ENCODE measurements around the gene HSPA12B.

Gene HSPA12B, protein sequence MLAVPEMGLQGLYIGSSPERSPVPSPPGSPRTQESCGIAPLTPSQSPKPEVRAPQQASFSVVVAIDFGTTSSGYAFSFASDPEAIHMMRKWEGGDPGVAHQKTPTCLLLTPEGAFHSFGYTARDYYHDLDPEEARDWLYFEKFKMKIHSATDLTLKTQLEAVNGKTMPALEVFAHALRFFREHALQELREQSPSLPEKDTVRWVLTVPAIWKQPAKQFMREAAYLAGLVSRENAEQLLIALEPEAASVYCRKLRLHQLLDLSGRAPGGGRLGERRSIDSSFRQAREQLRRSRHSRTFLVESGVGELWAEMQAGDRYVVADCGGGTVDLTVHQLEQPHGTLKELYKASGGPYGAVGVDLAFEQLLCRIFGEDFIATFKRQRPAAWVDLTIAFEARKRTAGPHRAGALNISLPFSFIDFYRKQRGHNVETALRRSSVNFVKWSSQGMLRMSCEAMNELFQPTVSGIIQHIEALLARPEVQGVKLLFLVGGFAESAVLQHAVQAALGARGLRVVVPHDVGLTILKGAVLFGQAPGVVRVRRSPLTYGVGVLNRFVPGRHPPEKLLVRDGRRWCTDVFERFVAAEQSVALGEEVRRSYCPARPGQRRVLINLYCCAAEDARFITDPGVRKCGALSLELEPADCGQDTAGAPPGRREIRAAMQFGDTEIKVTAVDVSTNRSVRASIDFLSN

DNA sequence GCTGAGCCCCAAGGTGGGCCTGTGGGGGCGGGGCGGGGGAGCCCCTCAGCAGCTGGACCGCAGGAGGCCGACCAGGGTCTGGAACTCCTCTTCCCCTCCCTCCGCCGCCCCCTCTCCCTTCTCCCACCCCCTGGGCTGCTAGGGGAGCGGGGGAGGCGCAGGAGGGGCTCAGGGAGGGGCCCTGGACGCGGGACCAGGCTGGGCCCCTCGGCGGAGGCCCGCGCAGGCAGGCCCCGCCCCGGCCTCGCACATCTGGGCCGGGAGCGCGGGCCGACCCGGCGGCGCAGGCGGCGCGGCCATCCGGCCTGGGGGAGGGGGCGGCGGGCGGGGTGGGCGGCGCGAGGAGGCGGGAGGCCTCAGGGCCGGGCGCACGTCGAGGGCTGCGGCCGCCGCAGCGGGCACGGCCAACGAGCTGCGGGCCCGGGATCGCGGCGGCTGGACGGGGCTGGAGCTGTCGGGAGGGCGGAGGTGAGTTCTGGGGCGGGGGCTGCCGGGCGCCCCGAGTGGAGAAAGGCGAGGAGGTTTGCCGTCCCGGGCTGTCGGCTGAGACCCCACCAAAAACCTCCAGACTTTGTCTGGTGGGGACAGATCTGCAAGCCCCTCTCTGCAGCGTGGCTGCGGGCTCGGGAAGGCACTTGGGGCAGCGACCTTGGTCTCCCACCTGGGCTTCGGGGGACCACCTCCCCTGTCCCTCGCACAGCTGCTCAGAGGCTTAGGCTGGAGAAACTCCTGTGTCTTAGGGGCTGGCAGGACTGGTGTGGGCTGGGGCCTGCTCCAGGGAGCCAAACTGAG is at the start of gene HSPA12B:
Gene HSPA12B (plus strand): TSS at position 359 of the 792 bp plus-strand sequence. CDS start 5,990 bp downstream, outside the sequence.
- no peak for DNase-seq (ENCODE audit: low spot score)

DNA sequence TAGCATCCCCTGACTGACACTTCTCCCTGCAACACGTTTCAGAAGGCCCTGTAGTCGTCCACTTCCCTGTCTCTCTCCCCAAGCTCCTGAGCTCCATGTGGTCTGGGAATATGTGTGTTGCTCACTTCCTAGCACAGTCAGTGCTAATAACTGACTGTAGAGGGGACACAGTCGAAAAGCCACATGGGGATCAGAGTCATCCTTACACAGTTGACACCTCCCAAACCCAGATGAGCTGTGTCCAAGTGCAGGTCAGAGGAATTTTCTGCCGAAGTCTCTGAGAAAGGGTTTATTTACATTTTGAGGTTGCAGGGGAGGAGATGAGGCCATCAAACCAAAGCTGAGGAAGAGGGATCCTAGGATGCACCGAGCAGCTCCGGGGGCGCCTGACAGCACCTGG is 47.1 kb upstream of the HSPA12B start:
- DNase-seq (ENCODE audit: low spot score) = no peak

DNA sequence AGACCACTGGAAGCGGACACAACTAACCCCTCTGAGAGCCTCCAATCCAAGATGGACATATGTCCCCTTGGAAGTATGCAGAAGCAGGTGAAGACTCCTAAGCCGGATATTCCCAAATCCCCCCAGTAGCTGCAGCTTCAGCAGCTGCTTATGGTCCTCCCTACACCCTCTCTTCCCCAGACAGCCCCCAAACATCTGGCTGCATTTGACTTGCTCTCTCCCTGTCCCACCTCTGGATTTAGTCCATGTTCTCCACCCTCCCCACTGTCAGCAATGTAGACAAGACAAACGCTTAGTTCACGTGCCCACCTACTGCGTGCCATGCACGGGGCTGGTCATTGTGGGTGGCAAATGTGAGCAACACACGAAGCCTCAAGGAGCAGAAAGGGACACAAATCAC is 46.1 kb upstream of the HSPA12B start:
- DNase-seq (ENCODE audit: low spot score) = no peak

DNA sequence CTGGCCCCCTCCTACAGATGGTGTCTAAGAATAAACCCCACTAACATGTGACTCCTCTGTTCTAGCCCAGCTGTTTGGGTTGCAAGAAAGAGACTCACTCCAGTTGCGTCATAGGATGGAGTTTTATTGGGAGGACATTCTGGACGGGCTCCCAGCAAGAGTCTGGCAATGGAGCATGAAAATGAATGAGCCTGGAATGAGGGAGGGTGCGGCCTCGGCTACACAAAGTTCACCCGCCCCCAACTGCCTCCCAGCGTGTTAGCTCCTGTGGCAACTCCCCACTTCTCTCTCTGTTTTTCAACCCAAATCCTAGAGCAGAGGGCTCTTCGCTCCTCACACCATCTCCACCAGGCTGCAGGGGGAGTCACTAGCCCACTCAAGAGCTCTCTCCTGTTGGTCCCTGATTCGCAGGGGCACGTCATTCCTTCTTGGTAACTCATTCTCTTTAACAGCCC is 45.6 kb upstream of the HSPA12B start:
- no peak for DNase-seq (ENCODE audit: low spot score)

DNA sequence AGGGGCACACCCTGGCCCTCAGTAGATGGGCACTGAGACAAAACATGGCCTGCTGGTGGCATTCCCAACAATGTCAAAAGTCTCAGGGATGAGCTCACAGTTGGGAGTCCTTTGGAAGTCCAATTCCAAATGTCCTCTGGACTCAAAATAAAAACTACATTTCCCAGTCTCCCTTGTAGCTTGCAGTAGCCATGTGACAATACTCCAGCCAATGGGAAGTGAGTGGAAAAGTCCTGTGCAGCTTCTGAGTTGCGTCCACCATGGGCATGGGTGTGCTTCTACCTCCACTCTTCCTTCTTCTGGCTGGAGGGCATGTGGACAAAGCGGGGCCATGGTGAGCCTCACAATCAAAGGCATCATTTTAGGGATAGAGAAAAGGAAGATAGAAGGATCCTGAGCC is 44.8 kb upstream of the HSPA12B start:
- DNase-seq (ENCODE audit: low spot score) = no peak

DNA sequence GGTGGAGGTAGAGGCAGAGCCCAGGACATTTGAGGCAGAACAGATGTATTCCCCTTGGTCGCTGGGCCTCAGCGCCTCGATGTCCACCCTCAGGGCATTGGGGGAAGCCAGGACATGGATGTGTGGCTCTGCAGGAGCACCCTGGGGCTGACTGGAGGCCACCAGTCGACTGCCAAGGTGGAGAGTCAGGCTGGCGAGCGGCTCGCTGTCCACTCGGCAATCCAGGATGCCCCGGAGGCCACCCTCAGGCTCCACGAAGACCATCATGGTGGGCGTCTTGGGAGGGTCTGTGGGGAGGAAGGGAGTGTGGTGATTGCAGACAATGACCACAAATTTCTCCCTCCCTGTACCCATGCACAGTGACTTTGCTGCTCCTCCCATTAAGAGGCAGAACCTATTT is 42.5 kb upstream of the HSPA12B start:
- no peak for DNase-seq (ENCODE audit: low spot score)

DNA sequence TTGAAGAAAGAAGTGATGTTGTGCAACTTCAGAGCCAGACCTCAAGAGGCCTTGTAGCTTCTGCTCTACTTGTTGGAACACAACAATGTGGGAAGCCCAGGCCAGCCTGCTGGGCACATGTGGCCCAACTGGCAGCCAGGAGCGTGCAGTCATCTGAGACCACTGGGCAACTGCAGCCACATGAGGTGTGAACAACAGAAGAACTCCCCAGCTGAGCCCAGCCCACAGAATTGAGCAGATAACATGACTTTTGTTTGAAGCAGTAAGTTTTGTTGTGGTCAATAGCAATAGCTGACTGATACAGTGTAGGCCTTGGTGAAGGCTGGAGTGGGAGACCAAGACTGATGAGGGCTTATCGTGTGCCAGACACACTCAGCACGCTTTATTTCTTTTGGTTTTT is 42.1 kb upstream of the HSPA12B start:
- DNase-seq (ENCODE audit: low spot score) = no peak

DNA sequence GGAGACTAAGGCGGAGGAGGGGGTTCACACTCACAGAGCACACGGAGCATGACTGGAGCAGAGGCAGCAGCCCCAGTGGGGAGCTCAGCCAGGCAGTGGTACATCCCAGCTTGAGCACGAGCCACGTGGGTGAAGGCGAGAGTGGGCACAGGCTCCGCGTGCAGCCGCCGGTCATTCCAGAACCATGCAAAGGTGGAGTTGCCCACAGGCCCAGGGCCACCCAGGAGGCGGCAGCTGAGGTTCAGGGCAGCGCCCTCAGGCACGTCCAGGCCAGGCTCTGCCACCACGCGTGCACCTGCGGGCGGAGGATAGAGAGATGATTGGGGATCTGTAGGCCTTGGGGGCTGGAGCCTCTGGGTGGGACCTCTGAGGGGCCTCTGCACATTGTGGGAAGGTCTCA is 41.2 kb upstream of the HSPA12B start:
- no peak for DNase-seq (ENCODE audit: low spot score)

DNA sequence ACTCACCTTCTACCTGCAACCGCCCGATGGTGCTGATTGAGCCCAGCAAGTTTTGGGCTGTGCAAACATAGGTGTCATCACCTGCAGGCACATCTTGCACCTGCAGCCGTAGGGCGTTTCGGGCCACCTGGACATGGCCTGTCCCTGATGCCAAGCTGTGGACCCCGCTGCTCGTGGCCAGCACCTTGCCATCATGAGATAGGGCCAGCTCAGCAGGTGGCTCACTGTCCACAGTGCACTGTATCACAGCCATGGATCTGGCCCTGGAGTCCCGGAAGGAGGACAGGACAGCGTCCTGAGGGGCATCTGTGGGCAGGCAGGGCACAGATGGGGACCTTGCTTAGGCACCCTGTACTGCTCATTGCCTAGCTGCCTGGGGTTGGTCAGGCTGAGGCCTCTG is 40.6 kb upstream of the HSPA12B start:
- no peak for DNase-seq (ENCODE audit: low spot score)

DNA sequence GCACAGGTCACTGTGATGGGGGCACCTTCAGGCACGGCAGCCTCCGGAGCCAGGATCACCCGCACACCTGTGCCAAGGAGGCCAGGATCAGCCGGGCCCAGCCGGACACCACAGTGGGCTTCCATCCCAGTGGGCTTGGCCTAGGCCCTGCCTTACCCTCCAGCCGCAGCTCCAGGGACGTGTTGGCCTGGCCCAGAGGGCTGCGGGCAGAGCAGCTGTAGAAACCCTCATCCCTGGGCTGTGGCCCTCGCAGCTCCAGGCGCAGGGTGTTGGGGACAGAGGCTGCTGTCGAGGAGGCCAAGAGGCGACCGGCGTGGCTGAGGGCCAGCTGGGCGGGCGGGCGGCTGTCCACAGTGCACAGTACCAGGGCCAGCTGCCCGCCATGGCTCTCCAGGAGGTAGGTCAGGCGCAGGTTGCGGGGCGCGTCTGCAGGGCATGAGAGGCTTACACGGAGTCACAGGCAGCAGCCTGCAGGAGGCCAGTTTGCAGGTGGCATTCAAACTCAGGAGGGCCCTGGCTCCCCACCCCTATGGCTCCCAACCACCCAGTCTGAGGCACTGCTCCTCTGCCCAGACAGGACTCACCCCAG is 39.7 kb upstream of the HSPA12B start:
- DNase-seq (ENCODE audit: low spot score) = no peak

DNA sequence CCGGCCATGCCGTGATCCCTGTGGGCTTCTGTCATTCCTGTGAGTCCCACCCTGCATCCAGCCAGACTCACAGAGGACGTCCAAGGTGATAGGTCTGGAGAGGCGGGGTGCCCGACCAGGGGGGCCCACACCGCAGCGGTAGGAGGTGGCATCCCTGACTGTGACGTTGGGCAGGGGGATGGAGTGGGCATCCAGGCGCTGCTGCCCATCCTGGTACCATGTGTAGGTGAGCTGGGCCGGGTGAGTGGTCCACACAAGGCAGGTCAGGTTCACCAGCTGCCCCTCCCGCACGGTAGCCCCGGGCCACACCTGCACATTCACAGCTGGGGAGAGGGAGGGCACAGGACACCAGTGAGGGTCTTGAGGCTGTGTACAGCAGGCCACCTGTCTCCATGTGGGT is 39.1 kb upstream of the HSPA12B start:
- DNase-seq (ENCODE audit: low spot score) = no peak

DNA sequence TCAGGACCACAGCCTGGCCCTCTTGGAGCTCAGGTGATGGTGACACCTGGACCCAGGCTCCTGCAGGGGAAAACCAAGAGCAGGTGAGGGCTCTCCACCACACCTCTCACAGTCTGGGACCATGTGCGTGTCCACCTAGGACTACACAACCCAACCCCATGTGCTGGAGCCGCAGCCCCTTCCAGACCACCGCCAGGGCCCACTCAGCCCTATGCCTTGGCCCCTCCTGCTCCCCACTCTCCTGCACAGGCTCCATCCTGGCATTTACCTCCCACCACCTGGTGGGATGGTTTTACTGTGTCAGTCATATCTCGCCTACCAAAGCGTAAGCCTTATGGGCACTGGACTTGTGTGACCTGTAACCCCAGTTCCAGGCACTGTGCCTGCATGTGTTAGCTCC is 37.6 kb upstream of the HSPA12B start:
- DNase-seq (ENCODE audit: low spot score) = no peak

DNA sequence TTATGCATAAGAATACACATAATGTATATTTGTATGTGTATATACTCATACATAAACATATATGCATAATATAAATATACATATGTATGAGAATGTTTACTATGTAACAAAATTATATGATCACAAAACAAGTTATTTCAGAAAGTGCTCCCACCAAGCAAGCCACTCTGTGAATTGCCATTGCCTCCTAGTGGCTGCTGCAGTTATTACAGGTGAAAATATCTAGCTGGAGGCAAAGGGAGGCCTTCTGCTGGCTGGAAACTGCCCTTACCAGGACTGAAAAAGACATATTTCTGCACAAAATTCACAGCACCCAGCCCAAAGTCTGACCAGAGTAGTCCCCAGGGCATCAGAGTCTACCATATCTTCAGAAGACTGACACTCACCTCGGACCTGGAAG is 36.3 kb upstream of the HSPA12B start:
- no peak for DNase-seq (ENCODE audit: low spot score)

DNA sequence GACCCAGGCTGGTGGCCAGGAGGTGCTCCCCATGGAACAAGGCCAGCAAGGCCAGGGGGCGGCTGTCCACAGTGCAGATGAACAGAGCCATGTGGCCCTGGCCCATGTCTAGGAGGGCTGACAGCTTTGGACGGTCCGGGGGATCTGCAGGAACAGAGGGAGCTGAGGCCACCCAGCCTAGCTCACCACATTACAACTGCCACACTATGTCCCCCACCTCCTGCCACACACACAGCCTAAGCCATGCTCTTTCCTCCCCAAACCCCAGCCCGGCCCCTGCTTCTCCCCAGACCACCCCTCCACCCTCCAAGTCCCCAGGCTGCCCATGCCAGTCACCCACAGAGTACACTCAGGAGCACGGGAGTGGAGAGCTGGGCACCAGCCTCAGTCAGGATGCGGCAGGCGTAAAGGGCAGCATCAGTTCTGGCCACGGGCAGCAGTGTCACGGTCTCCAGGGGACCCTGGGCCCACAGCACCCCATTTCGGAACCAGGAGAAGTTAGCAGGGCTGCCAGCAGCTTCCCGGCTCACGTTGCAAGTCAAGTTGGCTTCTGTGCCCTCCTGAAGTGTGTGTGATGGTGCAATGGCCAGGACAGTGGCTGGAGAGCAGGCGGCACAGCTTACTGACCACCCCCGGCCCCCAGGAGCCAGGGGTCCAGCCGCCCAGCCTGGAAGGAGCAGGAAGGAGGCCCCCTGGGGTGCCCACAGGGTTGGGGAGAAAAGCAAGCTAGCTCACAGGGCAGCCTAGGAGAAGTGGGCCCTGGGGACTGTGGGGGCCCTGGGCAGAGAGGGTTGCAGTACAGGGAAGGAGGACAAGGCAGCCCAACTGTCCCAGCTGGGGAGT is 35.5 kb upstream of the HSPA12B start:
- DNase-seq (ENCODE audit: low spot score) = no peak

DNA sequence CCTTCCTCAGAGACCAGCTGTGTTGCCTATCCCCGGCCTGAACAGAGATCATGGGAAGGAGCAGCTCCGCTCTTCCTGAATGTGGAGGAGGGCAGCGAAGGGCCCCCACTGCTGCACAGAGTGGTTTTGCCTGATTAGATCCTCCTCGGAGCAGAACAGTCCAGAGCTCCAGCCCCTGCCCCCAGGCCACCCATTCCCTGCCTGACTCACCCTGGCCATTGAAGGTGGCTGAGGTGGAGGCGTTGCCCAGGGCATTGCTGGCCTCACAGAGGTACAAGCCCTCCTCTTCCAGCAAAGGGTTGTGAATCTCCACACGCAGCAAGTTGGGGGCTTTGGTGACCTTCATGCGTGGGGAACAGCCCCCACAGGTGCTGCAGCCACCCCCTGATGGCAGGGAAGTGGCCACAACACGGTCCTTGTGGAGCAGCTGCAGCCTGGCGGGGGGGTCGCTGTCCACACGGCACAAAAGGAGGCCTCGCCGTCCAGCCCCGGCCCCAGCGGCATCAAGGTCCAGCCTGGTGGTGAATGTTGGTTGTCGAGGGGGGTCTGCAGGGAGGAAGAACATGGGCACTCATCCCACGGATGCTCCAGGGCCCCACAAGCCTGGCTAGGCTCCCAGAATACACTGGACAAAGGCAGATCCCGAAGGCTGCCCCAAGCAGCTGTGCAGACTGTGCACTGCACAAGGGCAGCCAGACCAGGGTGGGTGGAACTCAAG is 34.7 kb upstream of the HSPA12B start:
- DNase-seq (ENCODE audit: low spot score) = no peak

DNA sequence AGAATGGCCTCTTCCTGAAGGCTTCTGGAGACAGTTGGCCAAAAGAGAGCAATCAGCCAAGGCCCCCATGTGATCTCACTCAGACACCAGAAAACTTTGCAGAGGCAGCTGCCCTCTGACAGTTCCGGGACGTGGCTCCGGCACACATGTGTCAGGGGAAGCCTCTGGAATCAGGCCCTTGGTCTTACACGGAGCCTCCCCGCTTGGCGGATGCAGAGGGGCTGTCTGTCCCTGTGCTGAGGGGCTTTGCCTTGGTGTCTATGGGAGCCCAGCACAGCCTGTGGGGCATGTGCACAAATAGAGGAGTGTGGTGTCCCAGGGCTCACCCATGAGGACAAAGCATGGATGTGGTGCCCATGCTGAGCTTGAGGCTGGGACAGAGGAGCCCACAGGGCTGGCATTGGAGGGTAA is 33.9 kb upstream of the HSPA12B start:
- DNase-seq (ENCODE audit: low spot score) = no peak

DNA sequence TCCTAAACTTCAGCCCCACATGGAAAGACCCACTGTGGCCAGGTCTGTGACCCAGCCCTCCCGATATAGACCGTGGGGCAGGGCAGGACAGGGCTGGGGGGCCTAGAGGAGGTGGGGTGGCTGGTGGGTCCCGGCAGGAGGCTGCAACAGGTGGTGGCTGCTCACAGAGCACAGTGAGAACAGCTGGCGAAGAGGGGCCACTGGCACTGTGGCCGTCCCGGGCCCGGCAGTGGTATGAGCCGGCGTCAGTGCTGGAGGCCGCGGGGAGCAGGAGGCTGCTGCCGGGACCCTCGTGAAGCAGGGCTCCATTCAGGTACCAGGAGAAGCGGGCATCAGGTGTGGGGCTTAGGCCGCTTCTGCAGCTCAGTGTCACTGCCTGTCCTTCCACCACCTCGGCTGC is 33.4 kb upstream of the HSPA12B start:
- DNase-seq (ENCODE audit: low spot score) = no peak

DNA sequence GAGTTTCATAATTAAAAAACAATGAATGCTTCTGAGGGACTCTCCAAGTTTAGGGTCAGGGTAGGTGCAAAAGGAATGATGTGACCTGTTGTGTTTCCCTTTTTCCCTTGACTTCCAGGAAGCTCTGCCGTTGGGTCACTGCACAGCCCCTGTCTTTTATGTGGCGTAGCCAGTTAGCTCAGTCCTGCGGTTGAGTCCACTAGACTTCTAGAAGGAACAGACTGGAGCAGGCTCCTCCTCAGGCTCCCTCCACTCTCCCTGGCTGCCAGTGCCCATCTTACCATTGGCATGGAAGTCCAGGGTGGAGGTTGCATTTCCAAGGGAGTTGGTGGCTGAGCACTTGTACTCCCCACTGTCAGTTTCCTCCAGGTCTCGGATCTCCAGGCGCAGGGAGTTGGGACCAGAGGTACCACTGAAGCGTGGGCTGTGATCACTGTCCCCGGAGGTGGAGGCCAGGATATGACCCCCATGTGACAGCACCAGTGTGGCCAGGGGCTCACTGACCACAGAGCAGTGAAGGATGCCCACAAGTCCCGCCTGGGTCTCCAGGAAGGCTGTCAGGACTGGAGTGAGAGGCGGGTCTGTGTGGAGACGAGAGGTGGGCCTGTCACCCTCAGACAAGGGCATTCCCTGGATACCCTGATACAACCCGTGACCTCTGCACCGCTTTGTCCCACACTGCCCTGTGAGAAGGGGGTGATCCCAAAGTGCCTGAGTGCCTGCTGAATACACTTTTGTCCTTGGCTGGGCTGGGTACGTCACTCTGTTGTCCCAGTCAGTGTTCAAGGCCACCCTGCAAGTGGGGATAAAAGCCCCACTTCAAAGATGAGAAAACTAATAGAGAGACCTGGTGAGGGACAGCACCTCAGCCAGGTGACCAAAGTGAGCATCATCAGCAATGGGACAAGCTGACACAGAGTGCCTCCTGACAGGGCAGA is 31.2 kb upstream of the HSPA12B start:
- no peak for DNase-seq (ENCODE audit: low spot score)

DNA sequence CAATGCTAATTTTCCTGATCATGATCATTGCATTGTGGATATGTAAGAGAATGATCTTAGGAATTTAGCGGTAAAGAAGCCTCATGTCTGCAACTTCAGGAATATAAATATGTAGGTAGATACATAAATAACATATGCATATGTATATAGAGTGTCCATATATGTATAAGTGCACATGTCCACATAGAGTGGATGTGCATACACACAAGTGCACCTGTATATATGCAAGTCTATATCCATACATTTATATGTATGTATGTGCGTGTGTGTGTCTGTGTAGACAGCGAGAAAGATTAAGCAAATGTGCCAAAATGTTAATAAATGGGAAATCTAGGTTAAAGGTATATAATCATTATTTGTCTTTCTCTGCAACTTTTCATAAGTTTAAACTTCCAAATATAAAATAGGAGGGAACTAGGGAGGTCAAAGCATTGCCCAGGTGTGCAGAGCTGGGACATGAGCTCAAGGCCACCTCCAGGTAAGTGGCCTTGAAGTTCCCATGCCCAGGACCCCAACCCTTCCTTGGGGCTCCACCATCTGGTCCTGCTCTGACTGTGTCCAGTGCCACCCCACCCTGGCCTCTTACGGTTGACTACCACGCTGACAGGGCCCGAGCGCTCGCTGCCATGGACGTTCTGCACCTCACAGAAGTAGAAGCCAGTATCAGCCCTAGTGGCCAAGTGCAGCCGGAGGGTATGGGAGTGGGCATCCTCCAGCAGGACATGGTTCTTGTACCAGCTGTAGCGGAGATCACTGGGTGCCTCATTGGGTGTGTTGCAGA is 29.7 kb upstream of the HSPA12B start:
- DNase-seq (ENCODE audit: low spot score) = no peak
